PC-3 (cell line): ENCODE measurements around the gene ARMC8. TPM values are rescaled to one million over a fixed set of nuclear protein-coding genes. Genes with fewer than 3 reads are reported as not detected.

Source experiments
- ATAC-seq: fragments of 200-7000 bp; cut with Tn5 transposase; 2 replicates; pipeline ENCODE4 v1.9.1; 2020; ENCODE audit warnings: mild to moderate bottlenecking, moderate library complexity
- BruUV-seq: library from RNA; stranded (reverse); fragments of 400-500 nt; replicated peaks from 2 replicates; lab custom pipeline; 2021; lab: Mats Ljungman, UMichigan
- CTCF ChIA-PET: fragments of 300-600 bp; sonication (Branson Sonifier 250); formaldehyde crosslinking; loops from one replicate; lab custom pipeline; 2022; ENCODE audit warnings: antibody characterized with exemption; lab: Charles Lee
- POLR2A ChIA-PET: fragments of 300-600 bp; sonication (Branson Sonifier 250); formaldehyde crosslinking; loops from one replicate; lab custom pipeline; 2022; ENCODE audit warnings: antibody characterized with exemption; ENCODE audit not compliant: unreplicated experiment; lab: Charles Lee
- DNase-seq: peaks from one replicate; pipeline ENCODE4 v3.0.0-alpha.2; 2015
- H2AFZ ChIP-seq: fragments of 300-600 bp; sonication (generic); 2 replicates; pipeline ENCODE4 v1.6.0; 2016; ENCODE audit warnings: antibody characterized with exemption, low read length
- H3F3A ChIP-seq: fragments of 300-600 bp; sonication (generic); one replicate; pipeline ENCODE4 v1.6.0; 2017; ENCODE audit warnings: antibody characterized with exemption, low read length, control low read depth, mild to moderate bottlenecking; ENCODE audit not compliant: unreplicated experiment
- H3K27ac ChIP-seq: fragments of 300-600 bp; sonication (generic); 2 replicates; pipeline ENCODE4 v1.5.1; 2016; ENCODE audit warnings: mild to moderate bottlenecking, low read length
- H3K27me3 ChIP-seq: fragments of 300-600 bp; sonication (generic); 2 replicates; pipeline ENCODE4 v1.6.1; 2016; ENCODE audit warnings: low read length, mixed read lengths
- H3K36me3 ChIP-seq: fragments of 300-600 bp; sonication (generic); 2 replicates; pipeline ENCODE4 v1.6.1; 2016; ENCODE audit warnings: low read depth, mixed run types, low read length, mixed read lengths
- H3K4me1 ChIP-seq: fragments of 300-600 bp; sonication (generic); 2 replicates; pipeline ENCODE4 v1.5.1; 2016; ENCODE audit warnings: low read length; ENCODE audit not compliant: insufficient read depth
- H3K4me2 ChIP-seq: fragments of 300-600 bp; sonication (generic); 2 replicates; pipeline ENCODE4 v1.6.0; 2016; ENCODE audit warnings: low read length
- H3K4me3 ChIP-seq: fragments of 300-600 bp; sonication (generic); 2 replicates; pipeline ENCODE4 v1.5.1; 2016; ENCODE audit warnings: mild to moderate bottlenecking, low read length, mixed read lengths
- H3K79me2 ChIP-seq: fragments of 300-600 bp; sonication (generic); 2 replicates; pipeline ENCODE4 v1.6.1; 2017; ENCODE audit warnings: low read length, mixed read lengths
- H3K9ac ChIP-seq: fragments of 300-600 bp; sonication (generic); 2 replicates; pipeline ENCODE4 v1.6.0; 2016; ENCODE audit warnings: mild to moderate bottlenecking, low read length
- H3K9me2 ChIP-seq: fragments of 300-600 bp; sonication (generic); replicated peaks from 2 replicates; pipeline ENCODE4 v1.6.1; 2016; ENCODE audit warnings: mixed run types, low read length, mixed read lengths
- H3K9me3 ChIP-seq: fragments of 300-600 bp; sonication (generic); 2 replicates; pipeline ENCODE4 v1.6.1; 2016; ENCODE audit warnings: low read length, mixed read lengths
- H4K20me1 ChIP-seq: fragments of 300-600 bp; sonication (generic); 2 replicates; pipeline ENCODE4 v1.6.1; 2016; ENCODE audit warnings: low read length, mixed read lengths
- EZH2 ChIP-seq: fragments of 300-600 bp; sonication (generic); IDR thresholded peaks from one replicate; pipeline ENCODE4 v1.6.1; 2017; ENCODE audit warnings: antibody characterized with exemption, mild to moderate bottlenecking, low read length; ENCODE audit not compliant: unreplicated experiment
- EZH2phosphoT487 ChIP-seq: fragments of 300-600 bp; sonication (generic); IDR thresholded peaks from 2 replicates; pipeline ENCODE4 v1.6.1; 2018; ENCODE audit warnings: mild to moderate bottlenecking, antibody characterized with exemption, low read length, borderline replicate concordance
- intact Hi-C: fragments of 100-400 bp; cut with micrococcal nuclease; formaldehyde crosslinking; loops from 2 replicates; pipeline ENCODE4 v1.9.0; 2023
- total RNA-seq: library from RNA; depleted of rRNA; stranded (reverse); fragments of >200 nt; gene quantifications from 2 replicates; pipeline ENCODE4 v1.2.3, GENCODE V29; 2014
- TF ChIP-seq, protein P1 (sequence below): fragments of 300-600 bp; sonication (generic); conservative IDR thresholded peaks from 2 replicates; pipeline ENCODE4 v1.5.1; 2017; ENCODE audit warnings: antibody characterized with exemption, low read depth, mild to moderate bottlenecking, low read length

Gene ARMC8
- total RNA-seq, 1 experiment from 2014 or later, result 21.1 TPM

DNA sequence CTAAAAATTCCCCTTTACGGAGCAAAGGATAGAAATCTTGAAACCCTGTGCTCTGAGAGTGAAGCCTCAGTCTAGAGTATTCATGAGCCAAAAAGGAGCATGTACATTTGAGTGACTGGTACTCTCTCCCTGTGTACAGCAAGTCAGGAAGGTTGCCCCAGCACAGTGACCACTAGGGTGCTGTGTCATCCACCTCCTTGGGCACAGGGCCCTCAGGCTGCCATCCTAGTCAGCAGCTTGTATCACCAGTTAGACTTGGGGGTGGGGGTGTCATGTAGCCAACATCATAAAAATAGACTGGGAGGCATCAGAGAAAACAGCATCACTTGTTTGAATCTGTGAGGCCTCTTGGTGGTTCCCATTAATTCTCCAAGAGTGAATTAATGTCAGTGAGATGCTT lies 130.6 kb downstream of the ARMC8 start:
- intact Hi-C loops, result no loop called here

DNA sequence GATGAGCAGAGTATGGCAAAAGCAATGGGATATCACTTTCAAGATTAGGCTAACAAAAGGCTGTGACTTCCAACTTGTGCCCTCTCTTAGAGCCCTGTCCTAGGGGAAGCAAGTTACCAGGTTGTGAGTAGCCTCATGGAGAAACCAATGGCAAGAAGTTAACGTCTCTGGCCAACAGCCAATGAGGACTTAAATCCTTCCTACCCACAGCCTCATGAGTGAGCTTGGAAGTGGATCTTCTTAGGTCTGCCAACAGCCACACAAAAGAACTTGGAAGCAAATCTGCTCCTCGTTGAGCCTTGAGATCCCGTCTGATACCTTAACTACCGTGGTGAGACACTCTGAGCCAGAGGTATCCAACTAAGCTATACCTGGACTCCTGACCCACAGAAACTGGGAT lies 136.9 kb downstream of the ARMC8 start:
- TF ChIP-seq EZH2phosphoT487, result no peak
- no peak for TF ChIP-seq EZH2
- TF ChIP-seq, protein P1, sequence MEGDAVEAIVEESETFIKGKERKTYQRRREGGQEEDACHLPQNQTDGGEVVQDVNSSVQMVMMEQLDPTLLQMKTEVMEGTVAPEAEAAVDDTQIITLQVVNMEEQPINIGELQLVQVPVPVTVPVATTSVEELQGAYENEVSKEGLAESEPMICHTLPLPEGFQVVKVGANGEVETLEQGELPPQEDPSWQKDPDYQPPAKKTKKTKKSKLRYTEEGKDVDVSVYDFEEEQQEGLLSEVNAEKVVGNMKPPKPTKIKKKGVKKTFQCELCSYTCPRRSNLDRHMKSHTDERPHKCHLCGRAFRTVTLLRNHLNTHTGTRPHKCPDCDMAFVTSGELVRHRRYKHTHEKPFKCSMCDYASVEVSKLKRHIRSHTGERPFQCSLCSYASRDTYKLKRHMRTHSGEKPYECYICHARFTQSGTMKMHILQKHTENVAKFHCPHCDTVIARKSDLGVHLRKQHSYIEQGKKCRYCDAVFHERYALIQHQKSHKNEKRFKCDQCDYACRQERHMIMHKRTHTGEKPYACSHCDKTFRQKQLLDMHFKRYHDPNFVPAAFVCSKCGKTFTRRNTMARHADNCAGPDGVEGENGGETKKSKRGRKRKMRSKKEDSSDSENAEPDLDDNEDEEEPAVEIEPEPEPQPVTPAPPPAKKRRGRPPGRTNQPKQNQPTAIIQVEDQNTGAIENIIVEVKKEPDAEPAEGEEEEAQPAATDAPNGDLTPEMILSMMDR, result no peak
- H3K27me3 ChIP-seq, result no peaks in the 10 kb centered on the region
- BruUV-seq, result no TSS peak
- no peaks in the 10 kb centered on the region for H3F3A ChIP-seq
- no peak overlapping the region for H2AFZ ChIP-seq
- DNase-seq (no peak), ATAC-seq (no peak)
- no peaks in the 10 kb centered on the region for H3K9me3 ChIP-seq
- no peaks in the 10 kb centered on the region for H3K79me2 ChIP-seq
- H3K4me2 ChIP-seq, result no peak overlapping the region
- H3K4me1 ChIP-seq, result peaks cover 6% of the 10 kb centered on the region; the same call in 1 of the 2 replicates
- intact Hi-C loops, result no loop called here
- no peak overlapping the region for H3K9ac ChIP-seq
- no peaks in the 10 kb centered on the region for H3K36me3 ChIP-seq
- H3K4me3 ChIP-seq, result no peak overlapping the region
- ChIA-PET POLR2A (interaction anchor here (0.6 kb wide), 1 partner anchor 149 kb away, joined by 5 read pairs; no protein-coding TSS in a partner anchor), CTCF (no interaction called here)
- H3K27ac ChIP-seq, result no peak overlapping the region
- H3K9me2 ChIP-seq, result no peaks in the 10 kb centered on the region
- no peaks in the 10 kb centered on the region for H4K20me1 ChIP-seq

More for the DNA sequence above, 130.6 kb downstream of the ARMC8 start:
- Histone ChIP-seq H3F3A (no peaks in the 10 kb centered on the region), H3K79me2 (no peaks in the 10 kb centered on the region), H3K4me2 (no peak overlapping the region), H3K9me2 (no peaks in the 10 kb centered on the region), H3K4me1 (no peaks in the 10 kb centered on the region), H3K27me3 (no peaks in the 10 kb centered on the region), H3K27ac (no peak overlapping the region), H3K4me3 (no peak overlapping the region), H4K20me1 (no peaks in the 10 kb centered on the region), H3K36me3 (no peaks in the 10 kb centered on the region), H3K9me3 (no peaks in the 10 kb centered on the region), H2AFZ (no peak overlapping the region), H3K9ac (no peak overlapping the region)
- no TSS peak for BruUV-seq
- DNase-seq, result no peak
- CTCF ChIA-PET, result no interaction called here
- TF ChIP-seq, protein P1, result no peak
- TF ChIP-seq EZH2phosphoT487 (no peak), EZH2 (no peak)
- ATAC-seq, result no peak
- POLR2A ChIA-PET, result no interaction called here

DNA sequence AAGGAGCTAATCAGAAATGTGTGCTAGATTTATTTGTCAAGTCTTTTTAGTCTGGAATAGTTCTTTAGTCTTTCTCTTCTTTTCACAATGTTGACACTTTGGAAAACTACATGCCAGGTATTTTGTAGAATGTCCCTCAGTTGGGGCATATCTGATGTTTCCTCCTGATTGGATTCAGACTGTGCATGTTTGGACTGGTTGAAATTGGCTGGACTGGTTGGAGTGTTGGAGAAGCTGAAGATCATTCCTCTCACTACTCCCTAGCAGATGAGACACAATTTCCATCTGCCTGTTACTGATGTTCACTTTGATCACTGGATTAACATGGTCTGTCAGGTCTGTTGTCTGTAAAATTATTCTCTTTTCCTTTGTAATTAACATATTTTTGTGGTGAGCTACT lies 138.9 kb downstream of the ARMC8 start:
- H3F3A ChIP-seq, result no peaks in the 10 kb centered on the region
- H3K9ac ChIP-seq, result no peak overlapping the region
- intact Hi-C loops, result no loop called here
- no peak for ATAC-seq
- no peaks in the 10 kb centered on the region for H3K79me2 ChIP-seq
- H3K9me3 ChIP-seq, result no peaks in the 10 kb centered on the region
- CTCF ChIA-PET, result no interaction called here
- H3K36me3 ChIP-seq, result no peaks in the 10 kb centered on the region
- POLR2A ChIA-PET, result no interaction called here
- DNase-seq, result no peak
- BruUV-seq, result no TSS peak
- no peaks in the 10 kb centered on the region for H4K20me1 ChIP-seq
- no peak overlapping the region for H3K27ac ChIP-seq
- no peak for TF ChIP-seq EZH2
- no peak for TF ChIP-seq EZH2phosphoT487
- TF ChIP-seq, protein P1, result no peak
- no peak overlapping the region for H3K4me2 ChIP-seq
- peaks cover 7% of the 10 kb centered on the region; the same call in 1 of the 2 replicates for H3K4me1 ChIP-seq
- H3K27me3 ChIP-seq, result no peaks in the 10 kb centered on the region
- no peaks in the 10 kb centered on the region for H3K9me2 ChIP-seq
- H3K4me3 ChIP-seq, result no peak overlapping the region
- no peak overlapping the region for H2AFZ ChIP-seq
